A673 (cell line): Measurements from ENCODE around the gene SYNGR3.
"Not testable (repeated sequence)": the region's sequence is repeated elsewhere in the genome, so short reads cannot be mapped to it uniquely, and the experiment has no call there.

Source experiments
- CTCF ChIP-seq: fragments of 300-800, 200-600 bp; sonication (generic); conservative IDR thresholded peaks from 2 replicates; pipeline ENCODE4 v1.5.1; 2017; ENCODE audit warnings: low read depth, mild to moderate bottlenecking, antibody characterized with exemption, low read length, moderate library complexity, mixed read lengths
- EZH2 ChIP-seq: fragments of 200-600 bp; sonication (generic); IDR thresholded peaks from 2 replicates; pipeline ENCODE4 v1.6.1; 2017; ENCODE audit warnings: borderline replicate concordance, low read depth, mild to moderate bottlenecking, mixed read lengths, antibody characterized with exemption, low read length; ENCODE audit not compliant: poor library complexity, severe bottlenecking

GRCh38 chr16:1962161-1963153 is 27.3 kb upstream of the SYNGR3 start:
- TF ChIP-seq CTCF, EZH2: not testable (repeated sequence)
